Keratinocyte (primary cell): Measurements from ENCODE around the gene ISOC2. TPM values are rescaled to one million over a fixed set of nuclear protein-coding genes. Genes with fewer than 3 reads are reported as not detected.

Experiments used
- DNase-seq: peaks from one replicate; pipeline ENCODE4 v3.0.0-alpha.2; 2011; ENCODE audit warnings: low read depth, missing footprints, low spot score
- FAIRE-seq: peaks from 2 replicates; lab custom pipeline; 2011; peaks lifted over from hg19 to GRCh38; lab: Jason Lieb, UNC
- H2AFZ ChIP-seq: 2 replicates; pipeline ENCODE4 v1.6.0; 2012; ENCODE audit warnings: low read length, control low read depth, inconsistent platforms; ENCODE audit not compliant: control insufficient read depth
- H3K27ac ChIP-seq: 2 replicates; pipeline ENCODE4 v1.5.1; 2011; ENCODE audit warnings: low read length; ENCODE audit not compliant: control insufficient read depth, insufficient read depth
- H3K27me3 ChIP-seq: 3 replicates; pipeline ENCODE4 v1.6.0; 2011; ENCODE audit warnings: low read length; ENCODE audit not compliant: control insufficient read depth, insufficient read depth; ENCODE audit errors: extremely low read depth
- H3K36me3 ChIP-seq, 2 experiments: 2 replicates in 1 of 2; 3 replicates in 1 of 2; pipeline ENCODE4 v1.5.1; 2011; ENCODE audit warnings: low read length in 2 of 2, mild to moderate bottlenecking in 1 of 2; ENCODE audit not compliant: control insufficient read depth in 2 of 2, insufficient read depth in 2 of 2; ENCODE audit errors: extremely low read depth in 1 of 2
- H3K4me1 ChIP-seq: 3 replicates; pipeline ENCODE4 v1.5.1; 2011; ENCODE audit warnings: low read length; ENCODE audit not compliant: control insufficient read depth, insufficient read depth; ENCODE audit errors: extremely low read depth
- H3K4me2 ChIP-seq: 3 replicates; pipeline ENCODE4 v1.6.0; 2011; ENCODE audit warnings: low read depth, low read length; ENCODE audit not compliant: control insufficient read depth, insufficient read depth; ENCODE audit errors: extremely low read depth
- H3K4me3 ChIP-seq, 3 experiments: fragments of 200-600 bp in 1 of 3; sonication (generic) in 1 of 3; 2 replicates in 2 of 3; 3 replicates in 1 of 3; pipeline ENCODE4 v1.5.1; 2011 to 2016; ENCODE audit warnings: low read length in 3 of 3, mild to moderate bottlenecking in 3 of 3, control low read depth in 2 of 3, inconsistent platforms in 1 of 3, low read depth in 1 of 3, mixed read lengths in 1 of 3, mixed run types in 1 of 3, moderate library complexity in 1 of 3; ENCODE audit not compliant: control insufficient read depth in 2 of 3, insufficient read depth in 2 of 3; ENCODE audit errors: extremely low read depth in 1 of 3
- H3K79me2 ChIP-seq: 2 replicates; pipeline ENCODE4 v1.6.0; 2012; ENCODE audit warnings: low read length; ENCODE audit not compliant: control insufficient read depth, insufficient read depth
- H3K9ac ChIP-seq: 3 replicates; pipeline ENCODE4 v1.6.0; 2011; ENCODE audit warnings: low read length; ENCODE audit not compliant: control insufficient read depth, insufficient read depth; ENCODE audit errors: extremely low read depth
- H3K9me1 ChIP-seq: 3 replicates; pipeline ENCODE4 v1.6.0; 2011; ENCODE audit warnings: low read length; ENCODE audit not compliant: control insufficient read depth, insufficient read depth; ENCODE audit errors: extremely low read depth
- H3K9me3 ChIP-seq: 2 replicates; pipeline ENCODE4 v1.5.1; 2012; ENCODE audit warnings: low read depth, low read length; ENCODE audit not compliant: control insufficient read depth
- H4K20me1 ChIP-seq: 3 replicates; pipeline ENCODE4 v1.6.0; 2011; ENCODE audit warnings: low read length; ENCODE audit not compliant: control insufficient read depth, insufficient read depth; ENCODE audit errors: extremely low read depth
- CTCF ChIP-seq, 3 experiments: IDR thresholded peaks in 1 of 3; conservative IDR thresholded peaks in 1 of 3; optimal IDR thresholded peaks in 1 of 3; 2 replicates in 2 of 3; 3 replicates in 1 of 3; pipeline versions ENCODE3 to v1.5.1; 2011; ENCODE audit warnings: low read length in 3 of 3, mild to moderate bottlenecking in 3 of 3, moderate library complexity in 2 of 3, control low read depth in 1 of 3, inconsistent platforms in 1 of 3; ENCODE audit not compliant: insufficient read depth in 2 of 3; ENCODE audit errors: extremely low read depth in 1 of 3
- EZH2 ChIP-seq: IDR thresholded peaks from one replicate; pipeline ENCODE4 v1.6.1; 2012; ENCODE audit warnings: inconsistent platforms, mild to moderate bottlenecking, low read length, moderate library complexity
- dilution Hi-C: fragments of 300-500 bp; cut with MboI; formaldehyde crosslinking; loops from one replicate; pipeline ENCODE4 v1.7.0; 2020; ENCODE audit warnings: low sequenced_read_pairs; ENCODE audit not compliant: extremely low pct_ligation_motif_present
- polyA plus RNA-seq, 5 experiments: library from polyadenylated mRNA; depleted of rRNA in 3 of 5; stranded (reverse) in 3 of 5; stranded (forward) in 1 of 5; unstranded in 1 of 5; fragments of >200 nt; gene quantifications; 1 replicate in 1 of 5; 2 replicates in 3 of 5; 3 replicates in 1 of 5; pipeline versions ENCODE4 v1.2.1 to v1.2.3, GENCODE V29; 2011 to 2012; ENCODE audit warnings: missing spikeins in 2 of 5, low read depth in 1 of 5, low replicate concordance in 1 of 5

The ISOC2 gene
- polyA plus RNA-seq, 1 donor (not counting 4 experiments of a cell fraction or from before 2014, with no cell fraction given): 24.5 TPM

- DNase-seq (no peak), FAIRE-seq (no peak)
- Histone ChIP-seq H3K4me2 (no peak overlapping the region), H3K27ac (no peak overlapping the region), H3K9me3 (no peaks in the 10 kb centered on the region), H3K9ac (no peak overlapping the region), H2AFZ (no peak overlapping the region), H4K20me1 (no peaks in the 10 kb centered on the region), H3K4me1 (peaks cover 25% of the 10 kb centered on the region), H3K79me2 (peaks cover 22% of the 10 kb centered on the region), H3K36me3 (peaks cover 0 to 5% of the 10 kb centered on the region in 2 experiments), H3K27me3 (no peaks in the 10 kb centered on the region), H3K9me1 (peaks cover 3% of the 10 kb centered on the region), H3K4me3 (no peak overlapping the region)
- dilution Hi-C loops: no loop called here
- TF ChIP-seq EZH2 (no peak), CTCF (optimal IDR thresholded peaks at IDR 0.05 in 1 of 3, IDR thresholded peaks at IDR 0.05 in 1 of 3, conservative IDR thresholded peaks at IDR 0.05 in 1 of 3; ENCODE audit: extremely low read depth in 1 of 3, insufficient read depth in 2 of 3, low read length in 3 of 3) (no peak)
Measured at GRCh38 chr19:55482156-55482961, 20.9 kb upstream of the ISOC2 start.

GRCh38 chr19:55481794-55482155 is 20.3 kb upstream of the ISOC2 start:
- no peak overlapping the region for H3K4me2 ChIP-seq
- no peaks in the 10 kb centered on the region for H3K9me3 ChIP-seq
- H3K9ac ChIP-seq: no peak overlapping the region
- H3K4me1 ChIP-seq: peaks cover 20% of the 10 kb centered on the region
- dilution Hi-C loops: no loop called here
- DNase-seq (no peak), FAIRE-seq (no peak)
- no peaks in the 10 kb centered on the region for H3K27me3 ChIP-seq
- H3K79me2 ChIP-seq: peaks cover 22% of the 10 kb centered on the region
- TF ChIP-seq EZH2 (no peak), CTCF (optimal IDR thresholded peaks at IDR 0.05 in 1 of 3, IDR thresholded peaks at IDR 0.05 in 1 of 3, conservative IDR thresholded peaks at IDR 0.05 in 1 of 3; ENCODE audit: extremely low read depth in 1 of 3, insufficient read depth in 2 of 3, low read length in 3 of 3) (no peak)
- peaks cover 0 to 5% of the 10 kb centered on the region in 2 experiments for H3K36me3 ChIP-seq
- H4K20me1 ChIP-seq: no peaks in the 10 kb centered on the region
- H3K27ac ChIP-seq: no peak overlapping the region
- no peak overlapping the region for H3K4me3 ChIP-seq
- no peak overlapping the region for H2AFZ ChIP-seq
- no peaks in the 10 kb centered on the region for H3K9me1 ChIP-seq
